Measurements from ENCODE around the gene DNASE1L1.

The DNASE1L1 gene

GRCh38 chrX:154434394-154435168 lies 25.5 kb upstream of the DNASE1L1 start:
- in situ Hi-C loops (cut with HindIII; ENCODE audit: low pct_ligation_motif_present, low sequenced_read_pairs) = no loop called here
- Histone ChIP-seq H3K27me3 (replicated peaks) (no peaks in the 10 kb centered on the region), H3K27ac (no peak overlapping the region), H3K36me3 (replicated peaks) (peaks cover 15% of the 10 kb centered on the region), H3K4me3 (ENCODE audit: low read depth, low read length) (no peak overlapping the region)
- DNase-seq = no peak
- no peak for TF ChIP-seq CTCF (IDR thresholded peaks at IDR 0.05; ENCODE audit: low read depth, low read length, missing control alignments)

GRCh38 chrX:154433605-154434004 lies 24.6 kb upstream of the DNASE1L1 start:
- peaks cover 15% of the 10 kb centered on the region for H3K36me3 ChIP-seq (replicated peaks)
- H3K4me3 ChIP-seq (ENCODE audit: low read depth, low read length) = no peak overlapping the region
- in situ Hi-C loops (cut with HindIII; ENCODE audit: low pct_ligation_motif_present, low sequenced_read_pairs) = no loop called here
- TF ChIP-seq CTCF (IDR thresholded peaks at IDR 0.05; ENCODE audit: low read depth, low read length, missing control alignments) = no peak
- DNase-seq = no peak
- no peak overlapping the region for H3K27ac ChIP-seq
- H3K27me3 ChIP-seq (replicated peaks) = no peaks in the 10 kb centered on the region

- in situ Hi-C loops (cut with HindIII; ENCODE audit: low pct_ligation_motif_present, low sequenced_read_pairs) = no loop called here
- no peak for TF ChIP-seq CTCF (IDR thresholded peaks at IDR 0.05; ENCODE audit: low read depth, low read length, missing control alignments)
- peaks cover 15% of the 10 kb centered on the region for H3K36me3 ChIP-seq (replicated peaks)
- H3K4me3 ChIP-seq (ENCODE audit: low read depth, low read length) = no peak overlapping the region
- DNase-seq = no peak
- H3K27me3 ChIP-seq (replicated peaks) = no peaks in the 10 kb centered on the region
- no peak overlapping the region for H3K27ac ChIP-seq
These were observed 23.2 kb upstream of the DNASE1L1 start for GRCh38 chrX:154432210-154432609.

GRCh38 chrX:154431341-154431740 lies 22.3 kb upstream of the DNASE1L1 start:
- no peaks in the 10 kb centered on the region for H3K27me3 ChIP-seq (replicated peaks)
- TF ChIP-seq CTCF (IDR thresholded peaks at IDR 0.05; ENCODE audit: low read depth, low read length, missing control alignments) = no peak
- DNase-seq = no peak
- H3K36me3 ChIP-seq (replicated peaks) = peaks cover 15% of the 10 kb centered on the region
- H3K27ac ChIP-seq = no peak overlapping the region
- in situ Hi-C loops (cut with HindIII; ENCODE audit: low pct_ligation_motif_present, low sequenced_read_pairs) = no loop called here
- no peak overlapping the region for H3K4me3 ChIP-seq (ENCODE audit: low read depth, low read length)

- H3K27me3 ChIP-seq (replicated peaks) = no peaks in the 10 kb centered on the region
- DNase-seq = no peak
- TF ChIP-seq CTCF (IDR thresholded peaks at IDR 0.05; ENCODE audit: low read depth, low read length, missing control alignments) = no peak
- no peak overlapping the region for H3K27ac ChIP-seq
- H3K4me3 ChIP-seq (ENCODE audit: low read depth, low read length) = no peak overlapping the region
- H3K36me3 ChIP-seq (replicated peaks) = peaks cover 15% of the 10 kb centered on the region
- in situ Hi-C loops (cut with HindIII; ENCODE audit: low pct_ligation_motif_present, low sequenced_read_pairs) = no loop called here
These were observed 21.9 kb upstream of the DNASE1L1 start for GRCh38 chrX:154430916-154431315.

GRCh38 chrX:154430479-154430878 lies 21.4 kb upstream of the DNASE1L1 start:
- peaks cover 11% of the 10 kb centered on the region for H3K36me3 ChIP-seq (replicated peaks)
- no peak for DNase-seq
- TF ChIP-seq CTCF (IDR thresholded peaks at IDR 0.05; ENCODE audit: low read depth, low read length, missing control alignments) = no peak
- no peak overlapping the region for H3K4me3 ChIP-seq (ENCODE audit: low read depth, low read length)
- H3K27ac ChIP-seq = no peak overlapping the region
- no peaks in the 10 kb centered on the region for H3K27me3 ChIP-seq (replicated peaks)
- in situ Hi-C loops (cut with HindIII; ENCODE audit: low pct_ligation_motif_present, low sequenced_read_pairs) = no loop called here
